ENCODE measurements around the gene MAPK12. TPM values are rescaled to one million over a fixed set of nuclear protein-coding genes. Genes with fewer than 3 reads are reported as not detected.

Gene MAPK12
- total and polyA plus RNA-seq, 10 of the 15 experiments (the other 5 are each of a cell fraction or from before 2014, with no cell fraction given) = 1.1 to 38.9 (median 16.3) TPM

DNA sequence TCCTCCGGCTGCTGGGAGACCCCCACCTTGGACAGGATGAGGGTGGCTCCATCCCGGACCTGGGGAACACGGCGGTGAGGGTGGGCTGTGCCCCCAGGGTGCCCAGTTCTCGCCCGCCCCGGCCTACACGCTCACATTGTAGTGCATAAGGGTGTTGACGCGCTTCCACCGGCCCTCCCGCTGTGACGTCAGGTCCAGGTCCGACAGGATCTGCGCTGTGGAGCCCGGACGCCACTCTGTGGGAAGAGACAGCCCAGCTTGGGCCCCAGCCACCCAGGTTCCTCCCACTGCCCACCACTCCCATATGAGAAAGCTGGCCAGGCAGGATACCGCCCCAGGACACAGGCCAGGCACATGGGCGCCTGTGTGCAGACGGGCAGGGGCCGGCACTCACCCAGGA lies 17.0 kb upstream of the MAPK12 start:
- in situ Hi-C loops (cut with MboI) = loop anchor here (5.0 kb wide), 1 partner anchor 49 kb away; the partner anchor contains the start of gene DENND6B
- no TSS peak for BruUV-seq (replicated peaks)
- no peak for TF ChIP-seq EED (IDR thresholded peaks at IDR 0.05; ENCODE audit: low read depth)
- TF ChIP-seq, protein P1, sequence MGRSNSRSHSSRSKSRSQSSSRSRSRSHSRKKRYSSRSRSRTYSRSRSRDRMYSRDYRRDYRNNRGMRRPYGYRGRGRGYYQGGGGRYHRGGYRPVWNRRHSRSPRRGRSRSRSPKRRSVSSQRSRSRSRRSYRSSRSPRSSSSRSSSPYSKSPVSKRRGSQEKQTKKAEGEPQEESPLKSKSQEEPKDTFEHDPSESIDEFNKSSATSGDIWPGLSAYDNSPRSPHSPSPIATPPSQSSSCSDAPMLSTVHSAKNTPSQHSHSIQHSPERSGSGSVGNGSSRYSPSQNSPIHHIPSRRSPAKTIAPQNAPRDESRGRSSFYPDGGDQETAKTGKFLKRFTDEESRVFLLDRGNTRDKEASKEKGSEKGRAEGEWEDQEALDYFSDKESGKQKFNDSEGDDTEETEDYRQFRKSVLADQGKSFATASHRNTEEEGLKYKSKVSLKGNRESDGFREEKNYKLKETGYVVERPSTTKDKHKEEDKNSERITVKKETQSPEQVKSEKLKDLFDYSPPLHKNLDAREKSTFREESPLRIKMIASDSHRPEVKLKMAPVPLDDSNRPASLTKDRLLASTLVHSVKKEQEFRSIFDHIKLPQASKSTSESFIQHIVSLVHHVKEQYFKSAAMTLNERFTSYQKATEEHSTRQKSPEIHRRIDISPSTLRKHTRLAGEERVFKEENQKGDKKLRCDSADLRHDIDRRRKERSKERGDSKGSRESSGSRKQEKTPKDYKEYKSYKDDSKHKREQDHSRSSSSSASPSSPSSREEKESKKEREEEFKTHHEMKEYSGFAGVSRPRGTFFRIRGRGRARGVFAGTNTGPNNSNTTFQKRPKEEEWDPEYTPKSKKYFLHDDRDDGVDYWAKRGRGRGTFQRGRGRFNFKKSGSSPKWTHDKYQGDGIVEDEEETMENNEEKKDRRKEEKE (IDR thresholded peaks at IDR 0.05) = no peak
- TF ChIP-seq KLF5 (IDR thresholded peaks at IDR 0.05; ENCODE audit: partially characterized antibody) = no peak
- TF ChIP-seq, protein P2, sequence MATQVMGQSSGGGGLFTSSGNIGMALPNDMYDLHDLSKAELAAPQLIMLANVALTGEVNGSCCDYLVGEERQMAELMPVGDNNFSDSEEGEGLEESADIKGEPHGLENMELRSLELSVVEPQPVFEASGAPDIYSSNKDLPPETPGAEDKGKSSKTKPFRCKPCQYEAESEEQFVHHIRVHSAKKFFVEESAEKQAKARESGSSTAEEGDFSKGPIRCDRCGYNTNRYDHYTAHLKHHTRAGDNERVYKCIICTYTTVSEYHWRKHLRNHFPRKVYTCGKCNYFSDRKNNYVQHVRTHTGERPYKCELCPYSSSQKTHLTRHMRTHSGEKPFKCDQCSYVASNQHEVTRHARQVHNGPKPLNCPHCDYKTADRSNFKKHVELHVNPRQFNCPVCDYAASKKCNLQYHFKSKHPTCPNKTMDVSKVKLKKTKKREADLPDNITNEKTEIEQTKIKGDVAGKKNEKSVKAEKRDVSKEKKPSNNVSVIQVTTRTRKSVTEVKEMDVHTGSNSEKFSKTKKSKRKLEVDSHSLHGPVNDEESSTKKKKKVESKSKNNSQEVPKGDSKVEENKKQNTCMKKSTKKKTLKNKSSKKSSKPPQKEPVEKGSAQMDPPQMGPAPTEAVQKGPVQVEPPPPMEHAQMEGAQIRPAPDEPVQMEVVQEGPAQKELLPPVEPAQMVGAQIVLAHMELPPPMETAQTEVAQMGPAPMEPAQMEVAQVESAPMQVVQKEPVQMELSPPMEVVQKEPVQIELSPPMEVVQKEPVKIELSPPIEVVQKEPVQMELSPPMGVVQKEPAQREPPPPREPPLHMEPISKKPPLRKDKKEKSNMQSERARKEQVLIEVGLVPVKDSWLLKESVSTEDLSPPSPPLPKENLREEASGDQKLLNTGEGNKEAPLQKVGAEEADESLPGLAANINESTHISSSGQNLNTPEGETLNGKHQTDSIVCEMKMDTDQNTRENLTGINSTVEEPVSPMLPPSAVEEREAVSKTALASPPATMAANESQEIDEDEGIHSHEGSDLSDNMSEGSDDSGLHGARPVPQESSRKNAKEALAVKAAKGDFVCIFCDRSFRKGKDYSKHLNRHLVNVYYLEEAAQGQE (IDR thresholded peaks at IDR 0.05; ENCODE audit: low read depth, low read length) = no peak
- TF ChIP-seq, protein P3, sequence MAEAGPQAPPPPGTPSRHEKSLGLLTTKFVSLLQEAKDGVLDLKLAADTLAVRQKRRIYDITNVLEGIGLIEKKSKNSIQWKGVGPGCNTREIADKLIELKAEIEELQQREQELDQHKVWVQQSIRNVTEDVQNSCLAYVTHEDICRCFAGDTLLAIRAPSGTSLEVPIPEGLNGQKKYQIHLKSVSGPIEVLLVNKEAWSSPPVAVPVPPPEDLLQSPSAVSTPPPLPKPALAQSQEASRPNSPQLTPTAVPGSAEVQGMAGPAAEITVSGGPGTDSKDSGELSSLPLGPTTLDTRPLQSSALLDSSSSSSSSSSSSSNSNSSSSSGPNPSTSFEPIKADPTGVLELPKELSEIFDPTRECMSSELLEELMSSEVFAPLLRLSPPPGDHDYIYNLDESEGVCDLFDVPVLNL (IDR thresholded peaks at IDR 0.05; ENCODE audit: low read depth, low read length) = no peak
- TF ChIP-seq SMAD1 (IDR thresholded peaks at IDR 0.05; ENCODE audit: low read depth, partially characterized antibody) = no peak
- no peak for TF ChIP-seq KDM1A (IDR thresholded peaks at IDR 0.05; ENCODE audit: borderline replicate concordance)
- TF ChIP-seq HDAC2 (IDR thresholded peaks at IDR 0.05) = no peak
- no peak for TF ChIP-seq ATF7 (IDR thresholded peaks at IDR 0.05; ENCODE audit: low read depth)
- TF ChIP-seq STAT1 (conservative IDR thresholded peaks at IDR 0.05) = no peak
- no peak for TF ChIP-seq TCF7 (IDR thresholded peaks at IDR 0.05; ENCODE audit: borderline replicate concordance)
- TF ChIP-seq ZBED1 (IDR thresholded peaks at IDR 0.05; ENCODE audit: borderline replicate concordance) = no peak
- TF ChIP-seq MEF2A (IDR thresholded peaks at IDR 0.05; ENCODE audit: insufficient read depth, low read depth, low read length) = no peak
- TF ChIP-seq, protein P4, sequence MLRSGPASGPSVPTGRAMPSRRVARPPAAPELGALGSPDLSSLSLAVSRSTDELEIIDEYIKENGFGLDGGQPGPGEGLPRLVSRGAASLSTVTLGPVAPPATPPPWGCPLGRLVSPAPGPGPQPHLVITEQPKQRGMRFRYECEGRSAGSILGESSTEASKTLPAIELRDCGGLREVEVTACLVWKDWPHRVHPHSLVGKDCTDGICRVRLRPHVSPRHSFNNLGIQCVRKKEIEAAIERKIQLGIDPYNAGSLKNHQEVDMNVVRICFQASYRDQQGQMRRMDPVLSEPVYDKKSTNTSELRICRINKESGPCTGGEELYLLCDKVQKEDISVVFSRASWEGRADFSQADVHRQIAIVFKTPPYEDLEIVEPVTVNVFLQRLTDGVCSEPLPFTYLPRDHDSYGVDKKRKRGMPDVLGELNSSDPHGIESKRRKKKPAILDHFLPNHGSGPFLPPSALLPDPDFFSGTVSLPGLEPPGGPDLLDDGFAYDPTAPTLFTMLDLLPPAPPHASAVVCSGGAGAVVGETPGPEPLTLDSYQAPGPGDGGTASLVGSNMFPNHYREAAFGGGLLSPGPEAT (IDR thresholded peaks at IDR 0.05; ENCODE audit: low read depth) = no peak
- TF ChIP-seq, protein P5, sequence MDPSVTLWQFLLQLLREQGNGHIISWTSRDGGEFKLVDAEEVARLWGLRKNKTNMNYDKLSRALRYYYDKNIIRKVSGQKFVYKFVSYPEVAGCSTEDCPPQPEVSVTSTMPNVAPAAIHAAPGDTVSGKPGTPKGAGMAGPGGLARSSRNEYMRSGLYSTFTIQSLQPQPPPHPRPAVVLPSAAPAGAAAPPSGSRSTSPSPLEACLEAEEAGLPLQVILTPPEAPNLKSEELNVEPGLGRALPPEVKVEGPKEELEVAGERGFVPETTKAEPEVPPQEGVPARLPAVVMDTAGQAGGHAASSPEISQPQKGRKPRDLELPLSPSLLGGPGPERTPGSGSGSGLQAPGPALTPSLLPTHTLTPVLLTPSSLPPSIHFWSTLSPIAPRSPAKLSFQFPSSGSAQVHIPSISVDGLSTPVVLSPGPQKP (IDR thresholded peaks at IDR 0.05; ENCODE audit: low read depth, low read length) = no peak

More for the DNA sequence above, 17.0 kb upstream of the MAPK12 start:
- no peak overlapping the region for H3K4me2 ChIP-seq (ENCODE audit: control insufficient read depth, insufficient read depth)
- no peak for DNase-seq (ENCODE audit: low read depth, low spot score)
- no peak overlapping the region for H3K9ac ChIP-seq (ENCODE audit: control insufficient read depth, insufficient read depth, low read length)
- no peak overlapping the region for H2AFZ ChIP-seq (ENCODE audit: control insufficient read depth, low read depth, low read length)
- RAD21 ChIA-PET (ENCODE audit: unreplicated experiment) = no interaction called here
- CTCF ChIA-PET = no interaction called here
- POLR2A ChIA-PET = no interaction called here
- H3K36me3 ChIP-seq (ENCODE audit: control insufficient read depth in 2 of 2, insufficient read depth in 2 of 2, low read length in 1 of 2) = peaks cover 0 to 43% of the 10 kb centered on the region in 2 experiments; a peak in 3 of 4 replicates
- H3K4me3 ChIP-seq = no peak overlapping the region
- H4K20me1 ChIP-seq (ENCODE audit: control insufficient read depth, insufficient read depth) = no peaks in the 10 kb centered on the region
- ATAC-seq = no peak
- no peaks in the 10 kb centered on the region for H3K4me1 ChIP-seq (ENCODE audit: control insufficient read depth, insufficient read depth, low read length)
- H3K27me3 ChIP-seq (replicated peaks in 1 of 2; ENCODE audit: control insufficient read depth in 2 of 2, insufficient read depth in 2 of 2, low read length in 1 of 2) = no peaks in the 10 kb centered on the region
- H3K27ac ChIP-seq (ENCODE audit: control insufficient read depth, insufficient read depth) = no peak overlapping the region
- H3K79me2 ChIP-seq (ENCODE audit: control insufficient read depth, insufficient read depth, low read length) = no peaks in the 10 kb centered on the region
- FAIRE-seq = no peak
- SMC1A ChIA-PET (ENCODE audit: uncharacterized antibody, unreplicated experiment) = no interaction called here
- intact Hi-C loops (cut with micrococcal nuclease; ENCODE audit: unreplicated experiment) = no loop called here
- H3K9me3 ChIP-seq (replicated peaks; ENCODE audit: control insufficient read depth, insufficient read depth, low read length) = no peaks in the 10 kb centered on the region
- 95% methylated on average over 21 of the region's 21 CpGs for WGBS (ENCODE audit: insufficient coverage, insufficient replicate concordance, low lambda C conversion rate, missing lambda C conversion rate)
